ENCODE results near the gene DOCK8. TPM values are rescaled to one million over a fixed set of nuclear protein-coding genes. Genes with fewer than 3 reads are reported as not detected.
"Not testable (repeated sequence)": the region's sequence is repeated elsewhere in the genome, so short reads cannot be mapped to it uniquely, and the experiment has no call there.

Gene DOCK8
- total RNA-seq, 1 experiment from 2014 or later, result 1.3 TPM

DNA sequence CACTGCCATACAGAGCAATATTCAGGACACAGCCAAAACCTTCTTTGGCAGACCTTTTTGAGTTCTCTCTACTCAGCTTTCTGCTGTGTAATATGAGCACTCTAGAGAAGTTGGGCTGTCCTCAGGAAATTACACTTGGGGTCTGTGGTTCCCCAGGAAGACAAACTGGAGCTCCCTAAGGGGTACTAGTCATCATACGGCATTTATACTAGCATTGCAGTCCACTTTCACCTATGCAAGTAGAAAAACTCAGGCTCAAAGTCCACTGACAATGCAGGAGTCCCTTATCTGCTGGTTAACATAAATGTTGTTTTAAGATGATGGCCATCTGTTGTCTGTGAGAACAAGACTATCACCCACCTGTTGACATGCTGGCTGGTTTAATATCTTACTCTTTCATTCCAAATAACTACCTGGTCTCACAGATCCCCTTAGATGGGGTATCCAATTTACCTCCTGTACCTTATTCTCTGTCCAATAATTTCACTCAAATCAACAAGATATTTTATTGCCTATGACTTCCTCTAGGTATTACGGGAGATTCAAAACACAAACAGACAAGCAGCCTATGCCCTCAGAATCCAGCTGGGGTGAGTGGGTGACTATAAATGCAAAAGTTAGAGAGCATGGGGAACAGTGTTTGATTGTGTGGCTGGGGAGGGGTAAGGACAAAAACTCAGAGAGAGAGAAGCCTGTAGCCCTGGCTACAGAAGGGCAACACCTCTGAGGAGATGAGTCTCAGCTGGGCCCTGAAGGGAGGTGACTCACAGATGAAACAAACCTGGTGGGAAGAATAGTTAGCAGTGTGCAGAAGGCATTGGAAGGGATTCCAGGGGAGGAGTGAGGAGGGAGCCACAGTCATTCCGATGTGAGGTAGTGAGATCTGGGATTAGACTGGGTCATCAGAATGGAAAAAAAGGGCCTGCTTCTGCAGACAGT lies 10.2 kb downstream of the DOCK8 start:
- peak; percentile 90 for DNase-seq (ENCODE audit: low read depth)

DNA sequence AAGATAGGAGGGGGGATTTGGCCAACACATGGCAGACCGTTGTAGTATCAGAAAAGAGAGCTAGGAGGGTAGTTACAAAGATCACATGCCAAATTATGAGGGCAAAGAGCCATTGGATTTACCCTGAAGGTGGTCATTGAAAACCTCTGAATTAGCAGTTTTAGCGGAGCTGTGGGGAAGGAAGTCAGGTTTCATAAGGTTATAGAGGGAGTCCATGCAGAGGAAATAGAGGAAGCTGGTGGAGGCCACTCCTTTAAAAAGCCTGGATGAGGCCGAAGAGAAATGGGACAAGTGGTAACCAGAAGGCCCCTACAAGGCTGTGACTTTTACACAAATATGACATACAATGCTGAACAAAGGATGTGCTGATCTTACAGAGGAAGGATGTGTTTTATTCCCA lies 13.2 kb downstream of the DOCK8 start:
- no peak for DNase-seq (ENCODE audit: low read depth)

DNA sequence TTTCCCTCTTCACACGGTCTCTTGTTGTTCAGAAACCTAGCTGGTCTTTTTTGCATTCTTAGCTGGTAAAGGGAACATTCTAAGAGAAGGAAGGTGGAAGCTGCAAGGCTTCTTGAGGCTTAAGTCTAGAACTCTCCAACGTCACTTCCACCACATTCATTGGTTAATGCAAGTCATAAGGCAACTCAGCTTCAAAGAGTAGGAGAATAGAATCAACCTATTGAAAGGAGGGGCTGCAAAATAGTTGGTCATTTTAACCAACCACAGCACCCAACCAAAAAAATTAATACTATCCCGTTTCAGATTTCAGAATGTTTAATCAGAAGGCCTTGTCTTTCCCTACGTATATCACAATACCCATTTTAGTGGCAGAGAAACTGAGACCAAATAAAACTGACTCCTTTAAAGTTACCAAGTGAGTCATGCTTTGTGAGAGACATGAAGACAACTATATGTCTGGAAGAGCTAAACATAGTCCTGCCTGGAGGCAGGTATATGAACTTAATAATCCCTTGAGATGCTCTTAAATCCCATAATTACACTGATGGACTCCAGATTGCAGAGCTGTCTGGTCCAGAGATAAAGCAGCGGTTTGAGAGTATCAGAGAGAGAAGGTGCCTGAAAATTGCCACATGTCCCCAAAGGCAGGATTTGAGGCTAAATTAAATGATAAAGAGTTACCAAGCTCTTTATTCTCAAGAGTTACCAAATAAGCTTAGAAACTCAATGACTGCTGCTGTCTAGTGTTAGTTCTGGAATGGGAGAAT lies 14.4 kb downstream of the DOCK8 start:
- DNase-seq (ENCODE audit: low read depth), result no peak

DNA sequence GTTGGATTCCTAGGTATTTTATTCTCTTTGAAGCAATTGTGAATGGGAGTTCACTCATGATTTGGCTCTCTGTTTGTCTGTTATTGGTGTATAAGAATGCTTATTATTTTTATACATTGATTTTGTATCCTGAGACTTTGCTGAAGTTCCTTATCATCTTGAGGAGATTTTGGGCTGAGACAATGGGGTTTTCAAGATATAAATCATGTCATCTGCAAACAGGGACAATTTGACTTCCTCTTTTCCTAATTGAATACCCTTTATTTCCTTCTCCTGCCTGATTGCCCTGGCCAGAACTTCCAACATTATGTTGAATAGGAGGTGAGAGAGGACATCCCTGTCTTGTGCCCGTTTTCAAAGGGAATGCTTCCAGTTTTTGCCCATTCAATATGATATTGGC lies 17.0 kb downstream of the DOCK8 start:
- not testable (repeated sequence) for DNase-seq (ENCODE audit: low read depth)

DNA sequence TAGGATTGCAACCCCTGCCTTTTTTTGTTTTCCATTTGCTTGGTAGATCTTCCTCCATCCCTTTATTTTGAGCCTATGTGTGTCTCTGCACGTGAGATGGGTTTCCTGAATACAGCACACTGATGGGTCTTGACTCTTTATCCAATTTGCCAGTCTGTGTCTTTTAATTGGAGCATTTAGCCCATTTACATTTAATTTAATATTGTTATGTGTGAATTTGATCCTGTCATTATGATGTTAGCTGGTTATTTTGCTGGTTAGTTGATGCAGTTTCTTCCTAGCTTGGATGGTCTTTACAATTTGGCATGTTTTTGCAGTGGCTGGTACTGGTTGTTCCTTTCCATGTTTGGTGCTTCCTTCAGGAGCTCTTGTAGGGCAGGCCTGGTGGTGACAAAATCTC lies 19.0 kb downstream of the DOCK8 start:
- not testable (repeated sequence) for DNase-seq (ENCODE audit: low read depth)

DNA sequence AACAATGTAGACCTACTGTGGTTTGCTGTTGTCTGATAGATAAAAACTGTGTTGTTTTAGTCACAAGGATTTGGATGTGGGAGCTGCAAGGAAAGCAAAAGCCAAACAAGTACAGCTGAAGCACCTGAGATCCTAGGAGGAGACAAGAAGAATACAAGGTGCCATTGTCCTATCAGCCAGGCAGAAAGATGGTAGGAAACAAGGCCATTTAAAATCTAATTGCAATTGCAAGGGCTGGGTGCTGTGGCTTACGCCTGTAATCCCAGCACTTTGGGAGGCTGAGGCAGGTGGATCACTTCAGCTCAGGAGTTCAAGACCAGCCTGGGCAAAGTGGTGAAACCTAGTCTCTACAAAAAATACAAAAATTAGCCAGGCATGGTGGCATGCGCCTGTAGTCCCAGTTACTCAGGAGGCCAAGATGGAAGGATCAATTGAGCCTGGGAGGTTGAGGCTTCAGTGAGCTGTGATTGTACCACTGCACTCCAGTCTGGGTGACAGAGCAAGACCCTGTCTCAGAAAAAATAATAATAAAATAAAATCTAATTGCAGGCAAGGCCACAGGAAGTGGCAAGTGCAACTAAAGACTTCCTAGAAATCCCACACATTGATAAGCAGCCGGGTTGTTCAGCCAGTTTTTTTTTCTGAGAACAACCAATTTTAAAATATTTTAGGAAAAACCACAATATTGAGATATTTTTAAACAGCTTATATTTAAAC lies 22.6 kb downstream of the DOCK8 start:
- DNase-seq (ENCODE audit: low read depth), result no peak

DNA sequence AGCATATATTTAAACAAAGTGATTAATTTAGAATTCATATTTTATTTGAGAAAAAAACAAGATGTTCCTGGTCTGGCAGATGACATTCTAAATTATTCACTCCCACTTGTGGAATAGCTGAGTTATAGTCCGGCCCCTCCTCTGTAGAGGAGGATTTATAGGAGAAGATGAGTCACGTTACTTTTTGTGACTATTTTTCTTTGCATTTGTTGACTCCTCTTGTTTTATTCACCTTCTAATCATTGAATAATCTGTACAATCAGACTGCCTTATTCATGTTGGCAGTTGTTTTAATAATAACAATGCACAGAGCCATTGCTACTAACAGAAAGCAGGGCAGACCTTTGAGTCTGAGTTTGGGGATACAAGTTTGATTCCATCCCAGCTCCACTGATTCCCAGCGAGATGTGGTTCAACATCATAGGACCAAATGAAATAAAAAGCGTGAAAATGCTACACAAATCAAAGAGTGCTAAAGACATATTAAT lies 23.2 kb downstream of the DOCK8 start:
- DNase-seq (ENCODE audit: low read depth), result no peak

DNA sequence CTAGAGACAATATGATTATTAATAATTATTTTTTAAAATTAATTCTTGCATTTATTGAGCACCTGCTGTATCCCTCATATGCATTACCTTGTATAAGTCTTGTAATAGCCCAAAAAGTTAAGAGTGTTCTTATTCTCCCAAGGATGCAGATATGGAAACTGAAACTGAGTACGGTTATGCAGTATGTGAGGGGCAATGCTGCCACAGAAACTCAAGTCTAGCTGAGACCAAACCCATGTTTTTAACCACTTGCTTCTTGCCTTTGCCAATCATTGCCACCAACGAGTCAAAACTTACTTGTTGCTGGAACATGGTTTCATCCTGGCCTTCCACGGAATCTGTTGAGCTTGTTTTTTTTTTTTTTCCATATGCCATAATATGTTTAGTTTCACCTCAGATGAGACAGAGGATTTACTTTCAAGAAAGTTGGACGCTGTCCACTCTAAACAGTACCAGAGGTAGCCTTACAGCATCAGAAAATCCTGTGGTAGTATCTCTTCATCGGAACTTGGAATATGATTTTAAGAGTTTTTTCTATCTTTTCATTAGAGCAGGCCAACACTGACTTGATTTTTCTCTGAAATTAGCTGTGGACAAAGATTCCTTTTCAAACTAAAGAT lies 27.9 kb downstream of the DOCK8 start:
- DNase-seq (ENCODE audit: low read depth), result peak; percentile 59

DNA sequence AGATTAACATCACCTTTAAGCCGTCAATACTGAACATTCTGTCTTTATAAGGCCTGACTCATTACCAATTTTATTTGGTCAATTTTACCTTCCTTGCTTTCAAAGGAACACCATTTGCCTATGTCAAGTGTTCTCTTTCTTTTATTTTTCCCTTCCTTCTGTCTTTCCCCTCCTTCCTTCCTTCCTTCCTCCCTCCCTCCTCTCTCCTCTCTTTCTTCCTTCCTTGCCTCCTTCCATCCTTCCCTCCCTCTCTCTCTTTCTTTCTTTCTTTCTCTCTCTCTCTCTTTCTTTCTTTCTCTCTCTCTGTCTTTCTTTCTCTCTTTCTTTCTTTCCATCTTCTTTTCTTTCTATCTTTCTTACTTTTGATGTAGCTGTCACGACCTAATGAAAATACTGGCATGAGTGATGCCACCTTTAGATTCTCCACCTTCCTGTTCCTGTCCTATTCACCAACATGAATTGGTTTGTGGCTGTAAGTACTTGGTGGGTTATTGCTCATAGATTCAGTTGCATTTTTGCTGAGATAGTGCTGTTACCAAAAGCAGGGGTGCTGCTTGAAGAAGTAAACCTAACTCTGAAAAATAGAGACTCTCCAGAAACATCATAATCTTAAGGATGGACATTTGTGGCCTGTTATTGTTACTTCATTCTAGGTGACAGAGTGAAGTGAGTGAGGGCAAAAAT lies 33.8 kb downstream of the DOCK8 start:
- no peak for DNase-seq (ENCODE audit: low read depth)

DNA sequence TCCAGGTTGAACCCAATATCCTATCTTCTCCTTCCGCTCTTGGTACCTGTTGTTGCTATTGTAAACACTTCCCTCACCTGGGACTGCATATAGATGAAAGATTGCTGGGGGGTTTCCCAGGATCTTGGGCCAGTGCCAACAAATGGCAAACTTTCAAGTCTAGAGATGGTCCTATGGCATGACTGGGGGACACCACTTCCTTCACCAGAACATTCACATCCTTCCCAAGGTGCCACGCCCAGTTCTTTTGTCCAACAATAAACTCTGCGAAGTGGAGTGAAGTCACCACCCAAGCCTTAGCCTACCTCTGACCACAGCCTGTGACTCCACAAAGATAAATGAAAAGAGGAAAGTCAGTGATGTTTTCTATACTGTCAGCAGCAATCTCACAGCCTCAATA lies 34.4 kb downstream of the DOCK8 start:
- DNase-seq (ENCODE audit: low read depth), result peak; percentile 48

DNA sequence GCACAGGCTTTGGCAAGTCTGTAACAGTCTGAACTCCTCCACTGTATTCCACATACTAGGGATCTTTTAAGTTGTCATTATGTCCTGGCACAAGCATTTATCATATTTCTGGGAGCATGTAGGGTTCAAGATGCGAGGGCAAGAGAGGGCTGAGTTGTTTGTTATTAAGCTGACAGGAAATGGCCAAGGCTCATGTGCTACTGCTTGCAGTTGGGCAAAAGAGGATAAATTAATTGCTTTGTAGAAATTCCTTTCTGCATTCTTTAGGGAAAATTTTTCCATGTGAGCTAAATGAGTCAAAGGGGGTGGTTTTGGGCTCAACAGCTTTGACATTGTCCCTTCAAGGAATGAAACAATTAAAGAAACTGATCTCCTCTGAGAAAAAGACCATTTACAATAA lies 35.4 kb downstream of the DOCK8 start:
- DNase-seq (ENCODE audit: low read depth), result peak; percentile 17

DNA sequence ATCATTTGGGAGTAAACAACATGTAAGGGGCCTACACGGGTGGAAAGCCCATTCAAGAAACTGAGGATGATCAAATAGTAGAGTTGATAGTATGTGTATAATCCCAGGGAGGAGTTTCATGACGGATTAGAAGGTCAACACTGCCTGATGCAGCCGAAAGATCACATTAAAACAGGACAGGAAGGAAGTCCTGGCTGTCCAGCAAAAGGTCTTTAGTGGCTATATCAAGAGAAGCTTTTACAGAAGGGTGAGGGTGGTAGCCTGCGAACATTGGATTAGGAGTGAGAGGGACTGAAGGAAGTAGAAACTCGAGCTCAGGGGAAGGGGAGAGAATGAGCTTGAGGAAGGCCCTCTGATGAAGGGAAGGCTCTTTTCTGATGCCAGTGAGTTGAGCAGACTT lies 36.0 kb downstream of the DOCK8 start:
- DNase-seq (ENCODE audit: low read depth), result no peak

DNA sequence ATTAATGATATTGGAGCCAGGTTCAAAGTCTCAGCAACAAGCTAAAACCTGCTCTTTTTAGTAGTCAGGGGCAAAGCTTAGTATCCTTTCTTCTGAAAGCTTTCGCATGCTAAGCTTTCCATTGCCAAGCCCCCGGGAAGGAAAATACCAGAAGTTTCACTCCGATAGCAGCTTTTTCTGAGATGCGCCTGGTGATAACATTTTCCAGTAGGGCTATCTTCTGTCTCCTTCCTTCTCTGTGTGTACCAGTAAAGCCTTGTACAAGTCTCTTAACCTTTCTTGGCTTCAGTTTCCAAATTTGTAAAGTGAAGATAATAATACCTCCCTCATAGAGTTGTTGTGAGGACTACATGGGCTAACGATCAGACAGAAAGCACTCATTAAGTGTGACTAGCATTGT lies 36.7 kb downstream of the DOCK8 start:
- no peak for DNase-seq (ENCODE audit: low read depth)

DNA sequence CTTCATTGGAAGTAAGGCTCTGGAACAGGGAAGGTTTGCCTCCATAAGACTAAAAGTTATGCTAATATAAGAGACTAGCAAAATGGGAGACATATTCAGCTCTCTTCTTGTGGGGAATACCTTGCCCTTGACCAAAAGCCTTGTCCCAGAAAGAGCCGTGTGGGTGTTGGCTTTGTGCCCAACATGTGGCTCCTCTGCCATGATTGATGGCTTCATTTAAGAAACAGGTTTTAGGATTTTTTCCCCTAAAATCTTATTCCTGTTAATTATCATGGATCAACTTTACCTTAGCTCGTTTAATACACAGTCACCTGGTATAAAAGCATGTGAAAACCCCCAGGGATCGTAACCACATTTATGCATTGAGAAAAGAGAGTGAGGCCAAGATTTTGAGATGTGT lies 38.9 kb downstream of the DOCK8 start:
- no peak for DNase-seq (ENCODE audit: low read depth)

DNA sequence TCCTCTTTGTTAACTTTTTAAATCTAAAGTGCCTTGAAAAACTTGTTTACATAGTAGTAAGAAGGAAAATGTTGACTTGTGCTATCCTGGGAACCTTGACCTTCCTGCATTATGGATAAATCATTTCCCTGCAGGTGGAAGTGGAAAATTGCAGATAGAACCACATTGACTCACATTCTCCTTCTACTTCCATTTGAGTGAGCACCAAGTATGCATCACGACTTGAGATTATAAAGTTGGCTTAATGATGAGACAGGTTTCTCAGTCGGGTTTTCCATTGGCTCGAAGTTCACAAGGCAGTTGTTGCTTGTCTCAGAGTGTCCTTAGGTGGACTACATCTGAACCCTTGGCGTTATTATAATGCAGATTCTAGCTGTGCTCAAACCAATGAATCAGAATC lies 39.9 kb downstream of the DOCK8 start:
- DNase-seq (ENCODE audit: low read depth), result peak; percentile 16

DNA sequence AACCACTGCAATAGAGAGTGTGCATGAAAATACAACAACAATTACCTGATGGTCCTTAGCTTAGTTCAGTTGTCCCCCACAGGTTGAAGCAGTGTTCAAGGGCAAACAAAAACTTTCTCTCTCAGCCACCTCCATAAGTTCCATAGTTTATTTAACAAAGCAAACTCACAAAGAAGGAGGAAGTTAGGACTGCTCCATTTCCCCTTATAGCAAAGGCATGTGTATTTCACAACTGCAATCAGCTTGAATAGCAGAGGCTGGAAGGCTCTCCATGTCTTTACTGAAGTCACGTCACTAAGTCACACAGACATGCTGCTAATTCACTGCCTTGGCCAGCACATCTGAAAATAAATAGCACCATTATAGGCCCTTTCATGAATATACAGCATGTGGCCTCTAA lies 43.3 kb downstream of the DOCK8 start:
- DNase-seq (ENCODE audit: low read depth), result no peak

DNA sequence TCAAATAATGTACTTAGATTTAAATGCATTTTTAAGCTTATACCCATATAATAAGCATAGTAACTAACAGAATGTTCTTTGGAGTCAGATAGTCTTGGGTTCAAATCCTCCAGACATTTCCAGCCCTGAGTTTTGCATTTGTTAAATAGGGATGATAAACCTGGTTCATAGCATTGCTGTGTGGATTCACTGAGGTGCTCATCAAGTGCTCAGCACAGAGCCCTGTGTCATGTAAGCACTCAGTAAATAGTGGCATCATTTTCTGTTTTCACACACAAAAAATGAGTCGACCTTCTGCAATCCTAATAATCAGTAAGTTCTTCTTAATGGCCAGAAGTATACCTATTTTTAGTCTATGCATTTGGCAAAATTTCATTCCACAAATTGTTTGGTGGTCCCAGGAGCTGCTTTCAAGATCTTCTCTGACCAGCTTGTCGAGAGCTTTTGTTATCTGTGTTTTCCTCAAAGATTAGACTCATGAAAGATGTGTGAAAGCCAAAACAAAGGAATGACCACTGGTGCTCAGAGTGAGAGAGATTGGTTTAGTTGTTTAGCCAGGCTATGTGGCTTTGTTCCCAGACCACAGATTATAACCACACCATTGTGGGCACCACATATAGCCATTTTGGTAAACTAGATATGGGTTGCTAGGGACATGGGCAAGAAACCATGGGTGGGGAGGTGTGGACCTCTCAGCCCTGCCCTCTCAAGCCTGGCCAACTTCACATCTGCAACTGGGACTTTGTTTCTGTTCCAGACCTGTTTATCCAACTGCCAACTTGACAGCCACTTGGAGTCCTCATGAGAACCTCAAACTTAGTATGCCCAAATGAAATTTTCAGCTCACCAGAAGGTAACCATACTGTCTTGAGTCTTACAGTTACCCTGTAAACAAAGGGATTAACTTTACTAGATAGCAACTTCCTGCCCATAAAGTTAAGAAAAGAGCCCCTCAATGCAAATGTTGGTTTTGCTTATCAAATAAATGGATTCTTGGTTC lies 45.0 kb downstream of the DOCK8 start:
- DNase-seq (ENCODE audit: low read depth), result no peak

DNA sequence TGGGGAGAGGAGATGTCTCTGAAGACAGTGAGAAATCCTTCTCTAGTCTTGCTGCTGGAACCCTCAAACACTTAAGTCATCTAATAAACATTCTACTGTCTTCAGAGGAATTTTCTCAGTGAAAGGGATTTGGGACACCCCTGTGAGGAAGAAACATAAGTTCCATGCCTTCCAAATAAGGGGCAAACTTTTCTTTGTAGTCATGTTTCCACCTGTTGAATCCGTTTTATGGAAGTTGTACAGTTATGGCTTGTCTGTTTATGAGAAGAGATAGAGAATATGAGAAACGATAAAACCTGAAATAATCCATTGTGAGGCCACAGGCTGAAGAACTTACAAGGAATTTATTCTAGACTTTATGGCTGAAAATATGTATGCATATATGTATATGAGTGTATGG lies 49.6 kb downstream of the DOCK8 start:
- DNase-seq (ENCODE audit: low read depth), result no peak

DNA sequence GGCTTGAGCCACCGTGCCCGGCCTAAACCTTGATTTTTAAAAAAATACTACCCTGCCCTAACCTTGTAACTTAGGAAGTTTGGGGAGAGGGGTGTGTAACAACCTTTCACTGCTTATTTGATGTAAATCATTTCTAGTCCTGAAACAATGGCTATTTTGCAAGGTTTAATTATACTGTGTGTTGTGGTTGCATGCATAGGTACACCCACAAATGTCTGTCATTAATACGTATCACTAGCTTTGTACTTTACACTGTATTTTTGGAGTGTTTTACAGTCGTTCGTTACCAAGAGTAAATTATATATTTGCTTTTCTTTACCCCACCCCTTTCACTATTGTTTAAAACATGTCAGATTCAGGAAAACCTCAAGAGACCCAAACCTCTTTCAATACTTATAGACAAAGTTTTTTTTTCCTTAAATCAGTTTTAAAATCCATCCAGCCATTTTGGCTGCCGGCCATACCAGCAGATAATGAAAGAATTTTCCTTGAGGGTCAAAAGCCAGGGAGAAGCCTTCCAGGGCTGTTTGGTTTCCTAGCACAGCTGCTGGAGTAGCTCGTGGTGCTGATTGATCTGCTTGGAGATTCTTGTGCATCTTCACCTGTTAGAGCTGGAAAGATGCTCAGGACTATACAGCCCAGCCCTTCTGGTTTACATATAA lies 50.7 kb downstream of the DOCK8 start:
- no peak for DNase-seq (ENCODE audit: low read depth)

Measured in Daoy (cell line).